Measurements from ENCODE around the gene ALDH1A2. TPM values are rescaled to one million over a fixed set of nuclear protein-coding genes. Genes with fewer than 3 reads are reported as not detected.

The ALDH1A2 gene
- polyA plus RNA-seq, 1 of the 3 experiments (the other 2 are of a cell fraction): not detected

DNA sequence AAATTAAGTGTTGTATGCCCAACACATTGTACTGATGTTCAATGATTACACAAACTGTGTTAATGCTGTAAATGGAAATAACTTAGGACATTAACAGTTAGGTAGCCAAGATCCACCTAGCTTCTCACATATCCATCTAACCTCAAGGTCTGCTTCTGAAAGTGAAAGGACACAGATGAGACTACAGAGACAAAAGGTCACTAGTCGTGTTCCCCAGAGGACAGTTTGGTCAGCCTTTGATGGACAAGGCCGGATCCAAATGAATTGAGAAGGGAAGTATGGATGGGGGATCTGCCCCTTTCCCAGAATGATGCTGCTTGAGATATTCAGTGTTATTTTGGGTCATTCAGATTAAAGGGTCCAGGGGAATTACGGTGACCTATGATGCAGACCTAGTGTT is 17.2 kb downstream of the ALDH1A2 start:
- no peaks in the 10 kb centered on the region for H3K79me2 ChIP-seq (ENCODE audit: insufficient read depth)
- H3K9me3 ChIP-seq: no peaks in the 10 kb centered on the region
- H3K9ac ChIP-seq: no peak overlapping the region
- H2AFZ ChIP-seq (ENCODE audit: low read depth): no peak overlapping the region
- ChIA-PET CTCF (interaction anchor here (0.7 to 3.2 kb wide), 5 partner anchors 18 to 297 kb away, joined by 3 to 13 read pairs (median 4); no protein-coding TSS in a partner anchor), POLR2A (no interaction called here)
- DNase-seq: no peak
- no peak overlapping the region for H3K27ac ChIP-seq (ENCODE audit: low read depth in 2 of 2, low read length in 1 of 2)
- H3K27me3 ChIP-seq (ENCODE audit: insufficient read depth): no peaks in the 10 kb centered on the region; the same call in none of the 2 replicates
- whole genome bisulfite sequencing (ENCODE audit: low lambda C conversion rate): 21% methylated on average over 3 of the region's 3 CpGs
- H3K36me3 ChIP-seq (replicated peaks in 1 of 2; ENCODE audit: control insufficient read depth in 1 of 2, insufficient read depth in 2 of 2, low read length in 1 of 2): no peaks in the 10 kb centered on the region
- no peak overlapping the region for H3K4me2 ChIP-seq
- H3F3A ChIP-seq (replicated peaks; ENCODE audit: insufficient read depth): no peaks in the 10 kb centered on the region
- TF ChIP-seq, protein P1, sequence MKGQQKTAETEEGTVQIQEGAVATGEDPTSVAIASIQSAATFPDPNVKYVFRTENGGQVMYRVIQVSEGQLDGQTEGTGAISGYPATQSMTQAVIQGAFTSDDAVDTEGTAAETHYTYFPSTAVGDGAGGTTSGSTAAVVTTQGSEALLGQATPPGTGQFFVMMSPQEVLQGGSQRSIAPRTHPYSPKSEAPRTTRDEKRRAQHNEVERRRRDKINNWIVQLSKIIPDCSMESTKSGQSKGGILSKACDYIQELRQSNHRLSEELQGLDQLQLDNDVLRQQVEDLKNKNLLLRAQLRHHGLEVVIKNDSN (IDR thresholded peaks at IDR 0.05; ENCODE audit: borderline replicate concordance, low read depth): no peak
- TF ChIP-seq, protein P2, sequence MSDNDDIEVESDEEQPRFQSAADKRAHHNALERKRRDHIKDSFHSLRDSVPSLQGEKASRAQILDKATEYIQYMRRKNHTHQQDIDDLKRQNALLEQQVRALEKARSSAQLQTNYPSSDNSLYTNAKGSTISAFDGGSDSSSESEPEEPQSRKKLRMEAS (IDR thresholded peaks at IDR 0.05; ENCODE audit: low read depth): no peak
- TF ChIP-seq EP300 (IDR thresholded peaks at IDR 0.05; ENCODE audit: borderline replicate concordance in 1 of 2, low read depth in 1 of 2, low read length in 1 of 2) (no peak), FOSL2 (IDR thresholded peaks at IDR 0.05; ENCODE audit: borderline replicate concordance, low read depth) (no peak), RAD21 (IDR thresholded peaks at IDR 0.05; ENCODE audit: low read length) (no peak), CHD2 (IDR thresholded peaks at IDR 0.05; ENCODE audit: low read length, partially characterized antibody) (no peak), TEAD4 (IDR thresholded peaks at IDR 0.05; ENCODE audit: borderline replicate concordance, insufficient read depth) (no peak), RFX5 (IDR thresholded peaks at IDR 0.05; ENCODE audit: low read length) (no peak), FOXM1 (IDR thresholded peaks at IDR 0.05; ENCODE audit: low read depth) (no peak)
- H3K9me2 ChIP-seq: no peaks in the 10 kb centered on the region
- H3K4me1 ChIP-seq (ENCODE audit: control insufficient read depth in 1 of 2, insufficient read depth in 2 of 2, low read depth in 1 of 2, low read length in 1 of 2): no peaks in the 10 kb centered on the region
- H3K4me3 ChIP-seq (ENCODE audit: low read depth in 2 of 2, low read length in 1 of 2): no peak overlapping the region
- H4K20me1 ChIP-seq (ENCODE audit: insufficient read depth): no peaks in the 10 kb centered on the region

GRCh38 chr15:58047149-58047548 is 18.4 kb downstream of the ALDH1A2 start:
- Histone ChIP-seq H3K36me3 (replicated peaks in 1 of 2; ENCODE audit: control insufficient read depth in 1 of 2, insufficient read depth in 2 of 2, low read length in 1 of 2) (no peaks in the 10 kb centered on the region), H3K9me2 (no peaks in the 10 kb centered on the region), H3K27ac (ENCODE audit: low read depth in 2 of 2, low read length in 1 of 2) (no peak overlapping the region), H3K9me3 (no peaks in the 10 kb centered on the region), H2AFZ (ENCODE audit: low read depth) (no peak overlapping the region), H3F3A (replicated peaks; ENCODE audit: insufficient read depth) (no peaks in the 10 kb centered on the region), H3K79me2 (ENCODE audit: insufficient read depth) (no peaks in the 10 kb centered on the region), H3K27me3 (ENCODE audit: insufficient read depth) (no peaks in the 10 kb centered on the region; the same call in none of the 2 replicates), H4K20me1 (ENCODE audit: insufficient read depth) (no peaks in the 10 kb centered on the region), H3K4me1 (ENCODE audit: control insufficient read depth in 1 of 2, insufficient read depth in 2 of 2, low read depth in 1 of 2, low read length in 1 of 2) (no peaks in the 10 kb centered on the region), H3K4me3 (ENCODE audit: low read depth in 2 of 2, low read length in 1 of 2) (no peak overlapping the region), H3K4me2 (no peak overlapping the region), H3K9ac (no peak overlapping the region)
- TF ChIP-seq MXI1 (IDR thresholded peaks at IDR 0.05; ENCODE audit: low read depth, low read length) (no peak), FOXJ3 (CRISPR knock-in tag; IDR thresholded peaks at IDR 0.05) (no peak), TAF1 (IDR thresholded peaks at IDR 0.05; ENCODE audit: borderline replicate concordance, low read depth, low read length) (no peak), YY1 (IDR thresholded peaks at IDR 0.05; ENCODE audit: low read depth) (no peak), NFIC (IDR thresholded peaks at IDR 0.05; ENCODE audit: borderline replicate concordance) (no peak), ZBTB33 (IDR thresholded peaks at IDR 0.05; ENCODE audit: borderline replicate concordance, low read depth) (no peak)
- WGBS (ENCODE audit: low lambda C conversion rate): 44% methylated on average over 2 of the region's 2 CpGs
- no peak for DNase-seq
- POLR2A ChIA-PET: no interaction called here
- CTCF ChIA-PET: interaction anchor here (0.7 to 3.2 kb wide), 3 partner anchors 19 to 296 kb away, joined by 4 to 13 read pairs (median 7); partner anchors contain the start of gene ALDH1A2
